NT2/D1 (cell line): ENCODE measurements around the gene MYL12A.

Experiments used
- SUZ12 ChIP-seq: IDR thresholded peaks from 2 replicates; pipeline ENCODE4 v1.6.1; 2011; ENCODE audit not compliant: insufficient read length, insufficient read depth; ENCODE audit errors: extremely low read depth
- YY1 ChIP-seq: IDR thresholded peaks from 2 replicates; pipeline ENCODE4 v1.6.1; 2011; ENCODE audit not compliant: insufficient read length, insufficient read depth
- ZNF274 ChIP-seq: IDR thresholded peaks from 2 replicates; pipeline ENCODE4 v1.6.1; 2011; ENCODE audit warnings: mild to moderate bottlenecking, low read depth, low read length

DNA sequence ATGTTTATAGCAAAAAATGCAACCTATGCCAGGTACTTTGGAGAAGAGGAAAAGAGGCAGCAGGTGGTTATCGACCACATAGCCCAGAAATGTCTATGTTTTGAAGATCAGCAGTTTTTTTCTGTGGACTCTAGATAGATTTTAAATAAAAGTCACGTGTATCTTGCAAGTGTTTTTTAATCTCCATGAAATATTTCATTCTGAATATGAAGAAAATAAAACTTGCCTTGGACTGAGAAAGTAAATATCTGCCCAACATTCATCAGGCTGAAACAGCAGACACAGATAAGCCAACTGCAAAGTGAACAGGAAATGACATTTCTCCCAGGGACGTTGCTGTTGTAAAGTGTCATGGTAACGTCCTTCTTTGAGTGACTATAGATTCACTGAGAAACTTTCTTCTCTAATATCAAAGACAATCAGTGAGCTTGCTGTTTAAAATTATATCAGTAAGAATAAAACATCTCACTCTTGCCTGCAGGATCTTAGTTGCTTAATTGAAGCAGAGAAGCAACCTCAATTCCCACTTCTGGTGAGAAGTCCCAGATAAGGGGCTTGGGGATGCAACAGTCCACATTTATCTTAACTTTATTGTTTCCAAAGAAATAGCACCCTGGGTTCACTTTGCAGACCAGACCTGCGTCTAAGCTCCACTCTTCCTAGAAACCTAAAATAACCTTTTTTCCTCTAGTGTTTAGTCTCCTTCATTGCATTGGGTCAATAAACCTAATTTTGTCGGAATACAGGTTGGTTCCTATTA is 34.1 kb upstream of the MYL12A start:
- TF ChIP-seq SUZ12 (no peak), ZNF274 (no peak), YY1 (no peak)
